VCaP (cell line): ENCODE measurements around the gene ALX4.

Experiments
- H3K27ac ChIP-seq: fragments of 450-650 bp; 2 replicates; pipeline ENCODE4 v1.5.1; 2017
- CTCF ChIP-seq: fragments of 450-650 bp; conservative IDR thresholded peaks from 2 replicates; pipeline ENCODE4 v1.5.1; 2017; ENCODE audit warnings: mild to moderate bottlenecking, moderate library complexity

The ALX4 gene

GRCh38 chr11:44320289-44320973 is 10.5 kb upstream of the ALX4 start:
- H3K27ac ChIP-seq: no peak overlapping the region
- TF ChIP-seq CTCF: no peak

GRCh38 chr11:44319552-44320288 is 9.8 kb upstream of the ALX4 start:
- H3K27ac ChIP-seq: no peak overlapping the region
- TF ChIP-seq CTCF: no peak

DNA sequence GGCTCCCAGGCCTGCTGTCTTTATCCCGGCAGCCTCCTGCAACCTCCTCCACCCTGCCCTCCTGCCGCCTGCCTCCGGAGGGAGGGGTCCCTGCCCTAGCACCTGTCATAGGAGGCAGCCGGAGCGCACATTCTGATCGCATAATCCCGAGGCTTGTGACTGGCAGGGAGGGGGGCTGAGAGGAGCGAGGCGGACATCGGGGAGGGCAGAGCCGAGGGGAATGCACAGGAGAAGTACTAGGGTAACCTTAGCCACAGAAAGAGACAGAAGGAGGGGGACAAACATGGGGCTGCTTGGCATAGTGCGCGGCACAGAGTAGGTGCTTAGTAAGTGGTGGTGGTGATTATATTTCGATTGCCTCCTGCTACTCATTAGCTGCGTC is 9.2 kb upstream of the ALX4 start:
- no peak overlapping the region for H3K27ac ChIP-seq
- no peak for TF ChIP-seq CTCF

- TF ChIP-seq CTCF: no peak
Measured at GRCh38 chr11:44318369-44318768, 8.4 kb upstream of the ALX4 start.

DNA sequence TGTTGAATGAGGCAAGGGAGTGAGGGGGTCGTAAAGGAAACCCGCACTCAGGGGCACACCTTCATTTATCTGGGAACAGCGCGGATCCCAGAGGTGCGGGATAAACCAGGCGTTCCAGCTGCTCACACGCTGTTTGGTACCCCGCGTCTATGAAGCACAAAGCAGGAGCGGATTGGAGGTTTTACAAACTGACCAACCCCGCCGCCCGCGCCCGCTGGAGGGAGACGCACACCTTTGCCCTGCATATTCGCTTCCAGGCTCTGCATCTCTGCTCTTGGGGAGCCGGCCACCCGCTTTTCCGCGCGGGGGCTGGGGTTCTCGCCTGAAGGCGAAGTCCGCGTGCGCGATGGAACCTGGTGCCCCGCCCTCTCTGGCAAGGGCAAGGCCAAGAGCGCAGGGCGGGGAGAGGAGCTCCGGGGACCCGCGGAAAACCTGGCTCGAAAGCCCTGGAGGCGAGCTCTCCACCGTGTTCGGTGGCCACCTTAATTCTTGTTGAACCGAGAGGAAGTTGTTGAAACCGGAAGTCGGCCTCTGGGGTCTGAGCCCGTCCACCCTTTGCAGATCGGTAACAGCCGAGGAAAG is 6.8 kb upstream of the ALX4 start:
- peak overlapping the region; percentile 29; the same call in 1 of the 2 replicates for H3K27ac ChIP-seq
- TF ChIP-seq CTCF: peak; percentile 13; the same call in 1 of the 2 replicates

More at GRCh38 chr11:44318369-44318768, 8.4 kb upstream of the ALX4 start:
- H3K27ac ChIP-seq: no peak overlapping the region

- peak; percentile 24 for TF ChIP-seq CTCF
- peak overlapping the region; percentile 29; the same call in 1 of the 2 replicates for H3K27ac ChIP-seq
Measured at GRCh38 chr11:44315947-44316658, 6.2 kb upstream of the ALX4 start.

DNA sequence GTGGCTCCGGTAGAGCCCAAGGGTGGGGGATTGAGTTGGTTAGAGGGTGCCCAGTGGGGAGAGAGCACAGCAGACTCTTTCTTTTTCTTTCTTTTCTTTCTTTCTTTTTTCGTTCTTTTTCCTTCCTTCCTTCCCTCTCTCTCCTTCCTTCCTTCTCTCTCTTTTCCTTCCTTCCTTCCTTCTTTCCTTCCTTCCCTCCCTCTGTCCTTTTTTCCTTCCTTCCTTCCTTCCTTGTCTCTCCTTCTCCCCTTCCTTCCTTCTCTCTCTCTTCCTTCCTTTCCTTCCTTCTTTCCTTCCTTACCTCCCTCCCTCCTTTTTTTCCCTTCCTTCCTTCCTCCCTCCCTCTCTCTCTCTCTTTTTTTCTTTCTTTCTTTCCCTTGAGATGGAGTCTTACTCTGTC is 4.8 kb upstream of the ALX4 start:
- no peak overlapping the region for H3K27ac ChIP-seq
- no peak for TF ChIP-seq CTCF
